Thoracic aorta (tissue), 2 donors: ENCODE measurements around the gene RUNX2. TPM values are rescaled to one million over a fixed set of nuclear protein-coding genes. Genes with fewer than 3 reads are reported as not detected.

ENCODE experiments used
- ATAC-seq: fragments of 150-250 bp; one replicate; pipeline ENCODE4 v1.8.0; 2017; ENCODE audit warnings: low read depth; ENCODE audit not compliant: insufficient number of reproducible peaks, low FRiP score
- DNase-seq: peaks from one replicate; pipeline ENCODE4 v3.0.0-alpha.2; 2020; ENCODE audit warnings: low spot score
- H3K27ac ChIP-seq, 2 donors: fragments of 200-600 bp; sonication (generic); 1 replicate in 1 of 2; 2 replicates in 1 of 2; pipeline ENCODE4 v1.5.1; 2016; ENCODE audit warnings: mild to moderate bottlenecking in 2 of 2, moderate library complexity in 2 of 2
- H3K27me3 ChIP-seq: fragments of 200-600 bp; sonication (generic); replicated peaks from 2 replicates; pipeline ENCODE4 v1.6.0; 2016; ENCODE audit warnings: mild to moderate bottlenecking; ENCODE audit not compliant: insufficient read depth
- H3K36me3 ChIP-seq: fragments of 200-600 bp; sonication (generic); one replicate; pipeline ENCODE4 v1.5.1; 2016
- H3K4me1 ChIP-seq, 2 donors: fragments of 200-600 bp; sonication (generic); 1 replicate in 1 of 2; 2 replicates in 1 of 2; pipeline versions ENCODE4 v1.5.1 to v1.6.0; 2016; ENCODE audit warnings: low read depth in 2 of 2, mild to moderate bottlenecking in 1 of 2; ENCODE audit not compliant: control insufficient read depth in 1 of 2
- H3K4me3 ChIP-seq: fragments of 200-600 bp; sonication (generic); 2 replicates; pipeline ENCODE4 v1.5.1; 2016; ENCODE audit warnings: mild to moderate bottlenecking
- H3K9me3 ChIP-seq: fragments of 200-600 bp; sonication (generic); 2 replicates; pipeline ENCODE4 v1.5.1; 2016
- total RNA-seq, 2 donors: library from RNA; depleted of rRNA; stranded (reverse); fragments of >200 nt; gene quantifications; one replicate each; pipeline versions ENCODE4 v1.1.0 to v1.2.3, GENCODE V29; 2016
- TF ChIP-seq, protein P1 (sequence below): fragments of 200-600 bp; sonication (generic); IDR thresholded peaks from one replicate; pipeline ENCODE4 v1.5.1; 2019; ENCODE audit warnings: antibody characterized with exemption

Gene RUNX2
- total RNA-seq, 2 donors from 2014 or later, result 3.2 to 7.9 TPM

DNA sequence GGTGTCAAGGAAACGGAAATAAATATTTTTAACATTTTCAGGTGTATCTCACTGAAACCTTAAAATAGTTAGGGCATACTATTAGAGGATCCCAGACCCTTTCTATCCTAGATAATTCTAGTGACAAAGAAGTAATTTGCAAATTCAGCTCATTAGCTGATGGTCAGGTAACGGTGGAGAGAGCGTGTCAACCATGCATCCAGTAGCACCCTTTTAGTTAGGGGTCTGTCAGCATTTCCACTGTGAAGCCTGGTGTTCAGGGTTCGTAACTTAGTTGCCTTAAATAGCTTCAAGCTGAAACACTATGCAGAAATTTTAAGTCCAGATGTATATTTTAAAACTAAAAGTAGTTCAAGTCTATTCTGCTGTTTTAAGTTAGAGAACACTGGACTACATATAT is 98.1 kb downstream of the RUNX2 start:
- ATAC-seq (no peak), DNase-seq (no peak)
- no peaks in the 10 kb centered on the region for H3K9me3 ChIP-seq
- H3K27ac ChIP-seq, result no peak overlapping the region
- TF ChIP-seq, protein P1, sequence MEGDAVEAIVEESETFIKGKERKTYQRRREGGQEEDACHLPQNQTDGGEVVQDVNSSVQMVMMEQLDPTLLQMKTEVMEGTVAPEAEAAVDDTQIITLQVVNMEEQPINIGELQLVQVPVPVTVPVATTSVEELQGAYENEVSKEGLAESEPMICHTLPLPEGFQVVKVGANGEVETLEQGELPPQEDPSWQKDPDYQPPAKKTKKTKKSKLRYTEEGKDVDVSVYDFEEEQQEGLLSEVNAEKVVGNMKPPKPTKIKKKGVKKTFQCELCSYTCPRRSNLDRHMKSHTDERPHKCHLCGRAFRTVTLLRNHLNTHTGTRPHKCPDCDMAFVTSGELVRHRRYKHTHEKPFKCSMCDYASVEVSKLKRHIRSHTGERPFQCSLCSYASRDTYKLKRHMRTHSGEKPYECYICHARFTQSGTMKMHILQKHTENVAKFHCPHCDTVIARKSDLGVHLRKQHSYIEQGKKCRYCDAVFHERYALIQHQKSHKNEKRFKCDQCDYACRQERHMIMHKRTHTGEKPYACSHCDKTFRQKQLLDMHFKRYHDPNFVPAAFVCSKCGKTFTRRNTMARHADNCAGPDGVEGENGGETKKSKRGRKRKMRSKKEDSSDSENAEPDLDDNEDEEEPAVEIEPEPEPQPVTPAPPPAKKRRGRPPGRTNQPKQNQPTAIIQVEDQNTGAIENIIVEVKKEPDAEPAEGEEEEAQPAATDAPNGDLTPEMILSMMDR, result no peak
- peaks cover 7% of the 10 kb centered on the region for H3K27me3 ChIP-seq
- H3K4me1 ChIP-seq, result peaks cover 3 to 26% of the 10 kb centered on the region in 2 donors
- no peak overlapping the region for H3K4me3 ChIP-seq
- no peaks in the 10 kb centered on the region for H3K36me3 ChIP-seq

DNA sequence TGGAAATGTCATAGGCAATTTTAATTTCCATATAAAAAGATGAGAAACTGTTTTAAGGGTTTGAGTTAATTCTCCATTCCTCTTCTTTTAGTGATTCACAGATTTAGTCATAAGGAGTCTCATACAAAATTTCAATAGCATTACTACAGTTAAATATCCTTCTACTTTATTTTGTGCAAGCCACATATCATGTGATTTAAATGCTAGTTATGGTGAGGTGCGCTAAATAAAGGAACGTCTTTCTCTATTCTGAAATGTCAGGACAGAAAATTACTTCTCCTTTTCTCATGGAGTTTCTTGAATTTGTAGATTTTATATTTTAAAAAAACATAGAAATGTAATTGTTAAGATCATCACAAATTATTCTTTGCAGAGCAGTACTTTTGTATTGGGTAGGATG is 99.6 kb downstream of the RUNX2 start:
- TF ChIP-seq, protein P1, result no peak
- DNase-seq (no peak), ATAC-seq (no peak)
- Histone ChIP-seq H3K4me3 (no peak overlapping the region), H3K27me3 (peaks cover 4% of the 10 kb centered on the region), H3K9me3 (no peaks in the 10 kb centered on the region), H3K36me3 (no peaks in the 10 kb centered on the region), H3K4me1 (peaks cover 0 to 13% of the 10 kb centered on the region in 2 donors), H3K27ac (no peak overlapping the region)

DNA sequence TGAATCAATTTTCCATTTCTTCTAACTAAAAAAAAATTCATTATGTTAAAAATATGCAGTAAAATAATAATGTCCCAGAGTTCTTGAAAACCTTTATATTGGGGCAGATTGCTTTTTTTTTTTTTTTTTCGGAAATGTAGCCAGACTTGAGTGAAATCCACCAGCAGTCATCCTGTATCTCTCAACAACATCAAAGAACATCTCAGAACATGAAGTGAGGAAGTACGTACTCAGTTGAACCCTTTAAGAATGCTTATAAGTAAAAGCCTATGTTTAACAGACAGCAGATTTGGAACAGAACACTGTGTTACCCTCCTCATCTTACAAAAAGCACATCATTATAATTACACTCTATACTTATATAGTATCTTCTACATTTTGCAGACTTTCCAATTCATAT is 100.6 kb downstream of the RUNX2 start:
- Histone ChIP-seq H3K27me3 (peaks cover 4% of the 10 kb centered on the region), H3K4me1 (peaks cover 0 to 3% of the 10 kb centered on the region in 2 donors), H3K4me3 (no peak overlapping the region), H3K9me3 (no peaks in the 10 kb centered on the region), H3K36me3 (no peaks in the 10 kb centered on the region), H3K27ac (no peak overlapping the region)
- TF ChIP-seq, protein P1, result no peak
- ATAC-seq (no peak), DNase-seq (no peak)

DNA sequence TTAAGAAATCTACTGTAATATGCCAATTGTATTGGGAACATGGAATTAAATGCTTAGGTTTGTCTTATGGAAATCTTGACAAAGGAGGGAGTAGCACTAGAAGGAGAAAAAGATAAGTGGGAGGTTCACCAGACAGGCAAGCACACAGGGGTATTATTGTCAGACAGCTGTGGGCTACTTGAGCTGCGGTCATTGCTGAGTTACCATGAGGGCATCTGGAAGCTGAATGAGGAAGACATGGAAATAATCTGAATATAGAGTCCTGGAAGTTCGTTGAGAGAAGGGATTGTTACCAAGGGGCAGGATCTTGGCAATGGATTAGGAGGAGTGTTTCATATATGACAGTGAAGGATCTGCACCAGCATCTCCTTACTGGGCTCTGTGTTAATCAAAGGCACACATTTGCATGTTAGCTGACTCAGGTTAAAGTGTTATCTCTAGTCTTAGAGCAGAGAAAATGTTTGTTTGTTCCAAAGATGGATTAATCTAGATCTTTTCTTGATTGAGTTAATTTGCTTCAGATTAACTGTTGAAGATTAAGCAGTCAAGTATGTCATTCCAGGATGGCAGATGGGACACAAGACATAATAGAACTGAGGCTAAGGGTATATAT is 102.6 kb downstream of the RUNX2 start:
- Histone ChIP-seq H3K36me3 (no peaks in the 10 kb centered on the region), H3K9me3 (no peaks in the 10 kb centered on the region), H3K27ac (no peak overlapping the region), H3K27me3 (peaks cover 4% of the 10 kb centered on the region), H3K4me1 (no peaks in the 10 kb centered on the region), H3K4me3 (no peak overlapping the region)
- TF ChIP-seq, protein P1, result no peak
- no peak for ATAC-seq
- no peak for DNase-seq

DNA sequence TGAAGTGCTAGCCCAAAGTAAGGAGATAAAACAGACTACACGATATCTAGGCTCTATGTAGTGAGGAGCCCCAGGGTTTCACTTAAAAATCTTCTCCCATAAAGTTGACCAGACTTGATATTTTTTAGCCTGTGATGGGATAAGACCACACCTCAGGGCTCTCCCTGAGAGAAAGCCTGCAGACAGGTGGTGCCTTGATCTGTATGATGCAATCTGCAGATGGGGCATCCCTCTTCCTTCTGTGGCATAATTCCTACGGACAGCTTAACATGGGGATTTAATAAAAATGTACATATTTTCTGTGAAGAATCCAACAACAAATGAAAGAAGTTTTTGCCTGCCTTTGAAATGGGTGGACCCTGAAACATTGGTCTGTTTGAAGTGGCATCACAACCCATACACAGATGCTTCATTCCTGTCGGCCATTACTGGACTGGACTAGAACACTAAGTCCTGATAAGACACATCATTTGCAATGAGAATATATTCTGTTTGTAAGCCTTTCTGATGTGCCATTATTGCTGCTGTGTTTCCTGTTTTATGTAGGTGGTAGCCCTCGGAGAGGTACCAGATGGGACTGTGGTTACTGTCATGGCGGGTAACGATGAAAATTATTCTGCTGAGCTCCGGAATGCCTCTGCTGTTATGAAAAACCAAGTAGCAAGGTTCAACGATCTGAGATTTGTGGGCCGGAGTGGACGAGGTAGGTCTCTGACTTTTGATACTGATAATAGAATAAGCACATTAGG is 103.4 kb downstream of the RUNX2 start:
- ATAC-seq (no peak), DNase-seq (no peak)
- H3K4me3 ChIP-seq, result no peak overlapping the region

More for the DNA sequence above, 103.4 kb downstream of the RUNX2 start:
- H3K36me3 ChIP-seq, result no peaks in the 10 kb centered on the region
- no peaks in the 10 kb centered on the region for H3K9me3 ChIP-seq
- peaks cover under 1 to 2% of the 10 kb centered on the region in 2 donors for H3K4me1 ChIP-seq
- H3K27ac ChIP-seq, result no peak overlapping the region
- TF ChIP-seq, protein P1, result no peak
- no peaks in the 10 kb centered on the region for H3K27me3 ChIP-seq
